Brain pericyte (primary cell): ENCODE data around the gene SURF6.

Experiments
- DNase-seq: peaks from one replicate; pipeline ENCODE4 v3.0.0-alpha.2; 2012; ENCODE audit warnings: low read depth, low spot score

SURF6 gene

DNA sequence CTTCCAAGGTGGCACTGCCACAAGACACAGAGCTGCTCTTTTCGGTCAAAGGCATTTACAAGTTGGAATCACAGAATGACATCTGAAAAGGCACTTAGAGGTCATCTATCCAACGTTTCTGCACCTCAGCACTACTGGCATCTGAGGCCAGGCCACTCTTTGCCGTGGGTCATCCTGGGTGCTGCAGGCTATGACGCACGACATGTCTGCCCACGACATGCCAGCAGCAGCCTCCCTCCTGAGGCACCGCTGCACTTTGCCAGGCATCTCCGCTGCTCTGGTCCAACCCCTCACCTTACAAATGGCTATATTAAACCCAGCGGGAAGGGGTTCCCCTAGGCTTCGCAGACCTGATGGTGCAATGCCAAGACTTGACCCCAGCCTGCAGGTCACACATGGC lies 31.8 kb upstream of the SURF6 start:
- no peak for DNase-seq

DNA sequence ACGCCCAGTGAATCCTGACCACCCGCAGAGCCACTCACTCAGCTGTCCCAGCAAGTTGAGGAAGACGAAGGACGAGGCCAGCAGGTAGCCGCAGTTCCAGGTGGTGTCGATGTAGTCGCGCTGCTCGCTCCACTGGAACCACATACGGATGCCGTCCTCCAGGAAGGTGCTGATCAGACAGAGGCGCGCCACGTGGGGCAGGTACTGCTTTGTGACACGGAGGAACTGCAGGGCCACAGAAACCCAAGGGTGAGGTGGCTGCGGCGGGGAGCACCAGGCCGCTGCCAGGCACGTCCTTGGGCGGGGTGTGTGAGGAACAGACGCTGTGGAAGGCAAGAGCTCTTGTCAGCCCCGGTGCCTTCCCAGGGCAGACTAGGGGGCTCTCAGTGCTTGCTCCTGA lies 31.2 kb upstream of the SURF6 start:
- DNase-seq: no peak

DNA sequence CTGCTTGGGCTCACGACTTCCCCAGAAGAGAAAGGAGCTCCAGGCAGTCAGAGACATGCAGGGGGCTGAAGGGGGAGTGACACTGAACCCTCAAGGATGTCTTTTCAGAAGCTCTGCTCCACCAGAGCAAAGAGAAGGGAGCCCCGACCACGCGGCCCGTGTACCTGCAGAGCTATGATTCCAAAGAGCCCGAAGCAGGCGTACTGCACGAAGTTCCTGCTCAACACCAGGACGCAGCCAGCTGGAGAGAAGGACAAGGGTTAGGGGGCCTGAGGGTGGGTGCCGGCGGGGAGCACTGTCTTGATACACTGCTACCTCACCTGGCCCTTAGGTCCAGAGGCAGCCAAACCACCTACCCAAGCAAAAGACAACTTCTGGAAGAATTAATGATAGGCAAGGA lies 30.4 kb upstream of the SURF6 start:
- DNase-seq: no peak

DNA sequence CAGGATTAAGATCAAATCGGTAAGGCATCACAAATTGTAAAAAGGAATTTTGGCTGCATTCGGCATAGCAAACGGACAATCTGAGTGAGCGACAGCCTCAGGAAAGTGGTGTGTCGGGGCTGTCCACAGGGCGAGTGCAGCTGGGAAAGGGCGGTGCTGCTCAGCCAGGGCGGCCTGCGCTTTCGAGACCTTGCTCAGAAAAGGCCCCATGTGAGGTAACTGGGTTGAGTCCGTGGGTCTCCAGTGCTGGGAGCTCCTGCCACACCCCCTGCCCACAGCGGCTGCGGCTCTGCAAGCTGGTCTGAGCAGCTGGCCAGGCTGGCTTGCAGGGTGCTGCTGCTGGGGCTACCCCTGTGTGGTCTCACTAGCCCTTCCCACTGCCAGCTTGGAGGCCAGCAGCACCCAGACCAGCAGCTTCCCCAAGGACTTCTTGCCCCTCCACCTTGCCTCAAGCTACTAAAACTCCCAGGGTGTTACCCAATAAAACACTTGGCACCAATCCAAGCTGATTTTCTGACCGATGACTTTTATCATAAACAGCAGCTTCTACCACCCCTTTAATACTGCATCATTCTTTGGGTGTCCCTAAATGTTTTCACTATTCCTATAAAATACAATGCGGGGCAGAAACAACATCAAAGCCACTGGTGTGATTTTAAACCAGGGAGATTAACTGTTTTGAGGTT lies 26.5 kb upstream of the SURF6 start:
- DNase-seq: no peak

DNA sequence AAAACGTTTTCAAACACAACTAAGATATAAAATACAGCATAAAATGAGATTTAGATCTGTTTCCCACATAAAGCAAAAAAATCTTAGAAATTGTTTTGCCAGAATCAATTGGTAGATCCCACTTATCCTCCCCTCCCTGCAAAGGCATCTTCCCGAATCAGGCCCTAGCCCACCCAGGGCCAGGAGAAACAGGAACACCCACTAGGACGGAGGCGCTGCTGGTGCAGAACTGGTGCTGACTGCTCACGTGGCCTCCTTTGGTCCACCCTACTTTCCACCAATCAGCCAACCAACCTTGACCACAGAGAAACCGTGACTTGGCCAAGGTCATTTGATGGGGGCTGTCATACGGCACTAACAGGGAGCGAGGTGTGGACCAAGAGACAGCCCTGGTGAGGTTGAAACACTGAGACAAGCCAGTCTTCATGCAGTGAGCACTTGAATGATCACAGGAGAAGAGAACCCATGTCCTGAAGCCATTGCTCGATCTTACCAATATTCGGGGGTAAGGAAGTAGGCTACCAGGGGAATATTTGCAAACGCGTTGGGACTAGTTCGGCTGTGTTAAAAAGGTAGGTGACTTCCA lies 25.6 kb upstream of the SURF6 start:
- DNase-seq: no peak

DNA sequence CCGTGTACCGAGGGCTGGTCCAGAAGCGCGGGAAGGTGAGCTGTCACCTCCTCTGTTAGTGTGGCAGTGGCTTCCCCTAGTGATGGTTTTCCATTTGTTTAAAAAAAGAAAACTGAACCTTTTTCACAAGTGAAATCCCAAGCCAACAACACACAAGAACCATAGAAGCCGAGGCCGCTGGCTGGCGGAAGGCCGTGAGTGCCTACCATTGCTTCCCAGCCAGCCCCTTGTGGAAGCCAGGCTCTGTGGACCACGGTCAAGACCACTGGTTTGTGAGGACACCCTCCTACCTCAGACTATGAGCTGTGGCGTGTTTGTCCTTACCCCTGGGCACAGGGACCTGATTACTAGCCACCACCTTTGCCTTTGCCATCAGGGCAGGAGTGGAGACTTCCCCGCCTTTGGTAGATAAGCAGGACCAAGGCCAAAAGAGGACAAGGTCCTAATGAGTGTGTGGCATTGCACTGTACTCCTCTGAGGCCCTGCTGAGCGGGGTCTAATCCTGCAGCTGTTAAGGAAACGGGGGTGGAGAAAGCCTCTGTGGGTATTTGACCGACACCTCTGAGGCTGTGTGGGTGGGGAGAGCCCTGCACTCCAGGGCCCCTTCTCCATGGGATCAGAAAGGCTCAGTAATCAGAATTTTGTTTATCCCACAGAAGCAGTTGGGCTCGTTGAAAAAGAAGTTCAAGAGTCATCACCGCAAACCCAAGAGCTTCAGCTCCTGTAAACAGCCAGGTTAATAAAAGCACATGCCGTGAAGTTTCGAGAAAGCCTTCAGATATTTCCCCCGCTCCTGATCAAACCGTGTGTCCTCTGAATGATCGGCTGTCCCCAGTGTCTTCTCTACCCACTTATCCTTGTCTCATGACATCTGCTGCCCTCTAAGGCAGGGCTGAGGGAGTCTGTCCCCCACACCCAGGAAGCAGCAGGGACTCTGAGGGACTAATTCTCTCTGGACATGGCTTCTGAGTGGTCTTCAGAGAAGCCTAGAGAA lies 24.7 kb upstream of the SURF6 start:
- no peak for DNase-seq

DNA sequence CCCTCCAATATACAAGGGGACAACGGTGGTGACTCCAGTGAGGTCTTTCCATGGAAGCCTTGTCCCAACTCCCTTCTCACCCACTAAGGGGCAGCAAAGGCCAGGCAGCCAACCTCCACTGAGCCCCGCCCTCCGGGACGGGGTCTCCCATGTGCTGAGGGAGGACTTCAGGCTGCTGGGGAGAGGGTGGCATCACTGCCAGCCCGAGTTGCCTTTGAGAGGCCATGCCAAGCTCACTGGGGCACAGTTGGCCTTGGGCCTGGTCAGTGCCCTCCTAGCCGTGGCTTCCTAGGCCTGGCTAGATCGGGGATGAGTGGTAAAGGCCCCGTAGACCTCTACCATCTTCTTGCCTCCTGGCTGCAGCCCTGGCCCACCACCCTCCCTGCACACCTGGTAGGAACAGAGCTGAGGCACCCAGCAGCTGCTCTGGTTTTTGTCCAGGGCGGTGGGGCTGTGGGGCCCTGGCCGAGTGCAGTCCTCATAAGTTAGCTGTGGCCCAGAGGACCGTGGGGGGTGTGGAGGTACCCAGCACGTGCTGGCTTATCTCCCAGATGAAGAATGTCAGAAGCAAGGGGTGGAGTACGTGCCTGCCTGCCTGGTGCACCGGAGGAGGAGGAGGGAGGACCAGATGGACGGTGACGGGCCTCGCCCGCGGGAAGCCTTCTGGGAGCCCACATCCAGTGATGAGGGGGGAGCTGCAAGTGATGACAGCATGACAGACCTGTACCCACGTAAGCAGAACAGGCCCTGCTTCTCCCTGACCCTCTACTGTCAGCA lies 23.6 kb upstream of the SURF6 start:
- no peak for DNase-seq

DNA sequence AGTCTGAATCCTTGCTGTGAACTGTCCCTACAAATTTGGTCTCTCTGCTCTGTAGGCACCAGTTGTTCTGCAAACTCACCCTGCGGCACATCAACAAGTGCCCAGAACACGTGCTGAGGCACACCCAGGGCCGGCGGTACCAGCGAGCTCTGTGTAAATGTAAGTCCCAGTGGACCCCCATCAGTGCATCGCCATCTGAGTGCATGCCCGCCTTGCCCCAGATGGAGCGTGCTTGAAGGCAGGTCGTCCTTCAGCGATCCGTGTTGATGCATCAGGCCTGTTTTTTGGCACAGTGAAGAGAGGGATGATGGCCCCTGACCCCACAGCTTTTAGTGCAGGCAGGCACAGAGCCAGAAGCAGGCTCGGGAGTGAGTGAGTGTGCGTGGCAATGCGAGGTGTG lies 21.7 kb upstream of the SURF6 start:
- DNase-seq: no peak

DNA sequence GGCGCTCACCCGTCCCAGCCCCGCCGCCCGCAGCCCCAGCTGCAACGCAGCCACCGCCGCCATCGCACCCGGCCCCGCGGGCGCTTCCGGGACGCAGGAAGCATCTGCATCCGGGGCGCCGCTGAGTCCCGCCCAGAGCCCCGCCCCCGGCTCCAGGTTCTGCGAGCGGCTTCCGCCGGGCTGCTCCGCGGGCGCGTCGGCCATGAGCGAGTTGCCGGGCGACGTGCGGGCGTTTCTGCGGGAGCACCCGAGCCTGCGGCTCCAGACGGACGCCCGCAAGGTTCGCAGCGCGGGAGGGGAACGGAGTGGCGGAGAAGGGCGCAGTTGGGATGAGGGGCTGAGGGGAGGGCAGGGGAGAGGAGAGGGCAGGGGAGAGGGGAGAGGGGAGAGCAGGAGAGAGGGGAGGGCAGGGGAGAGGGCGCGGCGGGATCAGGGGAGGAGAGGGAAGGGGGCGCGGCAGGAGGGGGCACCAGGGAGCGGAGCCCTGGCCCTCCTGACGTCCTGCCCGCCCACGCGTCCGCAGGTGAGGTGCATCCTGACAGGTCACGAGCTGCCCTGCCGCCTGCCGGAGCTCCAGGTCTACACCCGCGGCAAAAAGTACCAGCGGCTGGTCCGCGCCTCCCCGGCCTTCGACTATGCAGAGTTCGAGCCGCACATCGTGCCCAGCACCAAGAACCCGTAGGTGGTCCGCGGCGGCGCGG lies 20.6 kb upstream of the SURF6 start, which contains the start of the genes SURF1 and SURF2:
Gene SURF1, minus strand, starts transcription at position 97 of the 701 bp plus-strand sequence. Its CDS starts 34 bp downstream, at position 63.
Gene SURF2, plus strand, starts transcription at position 160 of the 701 bp plus-strand sequence. Its CDS starts 43 bp downstream, at position 203.
- DNase-seq: no peak

DNA sequence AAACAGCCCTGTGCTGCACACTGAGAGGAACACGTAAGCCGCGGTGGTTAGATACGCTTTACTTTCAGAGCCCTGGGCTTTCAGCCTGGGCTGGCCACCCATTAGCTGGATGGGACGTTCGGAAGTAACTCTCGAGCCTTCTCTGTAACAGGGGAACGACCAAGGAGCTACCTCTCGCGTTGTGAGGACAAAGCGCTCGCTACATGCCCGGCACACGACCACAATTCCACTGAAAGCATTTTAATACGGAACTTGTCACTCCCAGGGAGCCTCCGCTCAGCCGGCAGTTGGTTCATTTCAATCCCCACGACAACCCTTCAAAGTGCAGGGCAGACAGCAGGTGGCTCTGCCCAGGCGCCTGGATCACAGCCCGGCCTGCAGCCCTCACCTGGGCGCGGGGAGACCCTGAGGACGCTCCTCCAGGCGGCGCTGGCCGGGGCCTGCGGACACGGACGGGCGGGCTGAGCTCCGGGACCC lies 19.9 kb upstream of the SURF6 start:
- DNase-seq: no peak

DNA sequence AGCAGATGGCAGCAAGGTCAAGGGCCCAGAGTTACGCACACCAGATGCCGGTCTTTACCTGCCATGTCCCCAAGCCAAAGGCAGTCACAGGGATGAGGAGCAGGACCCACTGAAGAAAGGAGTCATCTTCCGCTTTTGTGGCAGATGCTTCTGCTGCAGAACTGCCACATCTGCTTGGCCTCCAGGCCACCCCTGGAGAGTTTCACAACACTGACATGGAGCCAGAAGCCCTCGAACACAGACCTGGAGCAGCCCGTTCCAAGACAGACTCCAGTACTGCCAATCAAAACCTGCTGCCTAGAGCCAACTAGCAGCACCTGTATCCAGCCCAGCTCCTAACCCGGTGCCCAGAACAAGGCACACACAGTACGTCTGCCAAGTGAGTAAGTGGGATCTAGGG lies 18.8 kb upstream of the SURF6 start:
- no peak for DNase-seq

DNA sequence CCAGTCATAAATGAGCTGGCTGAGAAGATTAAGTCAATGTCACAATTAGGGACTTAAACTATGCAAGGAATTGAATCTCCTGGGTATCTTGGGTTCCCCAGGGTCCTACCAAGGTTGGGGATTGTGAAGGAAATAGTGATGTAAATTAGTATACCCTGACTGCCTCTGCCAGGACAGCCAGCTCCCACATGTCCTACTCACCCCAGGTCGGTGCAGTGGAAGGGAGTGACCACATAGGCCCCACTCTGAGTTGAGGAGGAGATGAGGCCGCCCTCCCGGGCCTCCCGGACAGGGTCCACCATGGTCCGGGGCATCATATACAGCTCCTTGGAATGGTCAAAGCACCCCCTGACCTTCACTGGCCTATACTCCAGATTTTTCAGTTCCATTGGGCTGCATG lies 17.6 kb upstream of the SURF6 start:
- DNase-seq: no peak

DNA sequence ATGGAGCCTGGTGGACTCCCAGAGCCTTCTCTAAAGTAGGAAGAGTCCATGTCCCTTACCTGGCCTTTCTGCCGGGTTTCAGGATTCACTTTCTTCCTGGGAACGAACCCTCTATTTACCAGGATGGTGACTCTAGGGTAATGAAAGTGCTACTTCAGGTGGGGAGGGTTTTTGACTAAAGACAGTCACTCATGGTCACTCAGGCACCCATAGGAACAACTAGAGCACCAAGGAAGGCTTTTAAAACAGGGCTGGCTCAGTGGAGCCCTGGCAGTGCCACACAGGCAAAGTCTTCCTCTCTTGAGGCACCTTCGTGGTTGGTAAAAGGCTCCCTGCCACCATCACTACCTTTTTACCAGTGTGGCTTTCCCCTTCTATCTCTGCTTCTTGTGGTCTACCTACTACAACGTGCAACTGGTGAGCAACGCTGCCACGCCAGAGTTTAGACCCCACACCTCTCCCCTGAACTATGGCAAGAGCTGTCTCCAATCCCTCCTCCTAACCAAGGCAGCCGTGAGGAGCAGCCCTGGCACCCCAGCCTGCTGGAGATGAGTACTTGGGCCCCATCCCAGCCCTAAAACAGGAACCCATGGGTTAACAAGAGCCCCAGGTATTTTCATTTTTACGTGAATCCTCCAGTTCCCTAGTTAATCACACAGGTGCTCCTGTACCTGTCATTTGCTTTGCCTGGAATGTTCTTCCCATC lies 16.8 kb upstream of the SURF6 start:
- no peak for DNase-seq

DNA sequence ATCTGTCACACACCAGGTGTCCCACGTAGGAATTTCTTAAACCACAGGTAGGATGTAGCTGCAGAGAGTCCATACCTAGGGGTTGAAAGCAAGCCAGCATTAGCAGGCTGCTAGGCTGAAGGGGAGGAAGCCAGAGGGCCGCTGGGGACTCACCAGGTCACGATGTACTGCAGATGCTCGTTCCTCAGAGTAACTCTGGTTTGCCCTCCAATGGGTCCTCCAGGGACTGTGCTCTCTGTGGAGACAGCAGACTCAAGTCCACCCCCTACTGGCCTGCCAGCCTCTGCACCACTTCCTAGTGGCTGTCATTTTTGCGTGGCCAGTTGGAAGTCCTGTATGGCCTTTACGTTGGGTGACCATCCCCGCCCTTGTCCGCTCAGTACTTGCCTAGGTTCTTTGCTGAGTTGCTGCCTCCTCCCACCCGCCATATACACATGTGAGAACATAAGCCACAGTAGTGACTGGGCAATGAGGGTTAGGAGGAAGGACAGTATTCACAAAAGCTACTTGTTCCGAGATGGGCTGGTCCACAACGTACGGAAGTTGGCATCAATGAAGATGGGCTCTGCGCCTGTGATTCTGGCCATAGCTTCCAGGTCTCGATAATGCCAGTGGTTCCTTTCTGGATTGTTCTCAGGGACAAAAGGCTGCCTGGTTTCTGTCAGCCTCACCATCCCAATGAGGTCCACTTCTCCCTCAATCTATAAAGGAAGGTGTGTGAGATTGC lies 16.1 kb upstream of the SURF6 start:
- DNase-seq: no peak

DNA sequence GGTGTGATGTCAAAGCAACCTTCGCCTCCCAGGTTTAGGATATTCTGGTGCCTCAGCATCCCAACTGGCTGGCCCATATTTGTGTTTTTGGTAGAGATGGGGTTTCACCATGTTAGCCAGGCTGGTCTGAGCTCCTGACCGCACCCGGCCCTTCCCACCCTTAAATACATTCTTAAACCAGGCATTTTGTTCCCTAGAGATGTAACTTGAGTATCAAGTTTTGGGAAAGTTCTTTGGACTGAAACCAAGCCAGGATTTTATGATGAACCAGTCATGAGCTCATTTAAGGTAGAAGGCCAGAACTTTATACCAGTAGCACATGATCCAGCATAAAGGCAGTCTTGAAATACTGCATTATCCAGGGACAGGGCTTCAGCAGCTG lies 15.5 kb upstream of the SURF6 start:
- no peak for DNase-seq

DNA sequence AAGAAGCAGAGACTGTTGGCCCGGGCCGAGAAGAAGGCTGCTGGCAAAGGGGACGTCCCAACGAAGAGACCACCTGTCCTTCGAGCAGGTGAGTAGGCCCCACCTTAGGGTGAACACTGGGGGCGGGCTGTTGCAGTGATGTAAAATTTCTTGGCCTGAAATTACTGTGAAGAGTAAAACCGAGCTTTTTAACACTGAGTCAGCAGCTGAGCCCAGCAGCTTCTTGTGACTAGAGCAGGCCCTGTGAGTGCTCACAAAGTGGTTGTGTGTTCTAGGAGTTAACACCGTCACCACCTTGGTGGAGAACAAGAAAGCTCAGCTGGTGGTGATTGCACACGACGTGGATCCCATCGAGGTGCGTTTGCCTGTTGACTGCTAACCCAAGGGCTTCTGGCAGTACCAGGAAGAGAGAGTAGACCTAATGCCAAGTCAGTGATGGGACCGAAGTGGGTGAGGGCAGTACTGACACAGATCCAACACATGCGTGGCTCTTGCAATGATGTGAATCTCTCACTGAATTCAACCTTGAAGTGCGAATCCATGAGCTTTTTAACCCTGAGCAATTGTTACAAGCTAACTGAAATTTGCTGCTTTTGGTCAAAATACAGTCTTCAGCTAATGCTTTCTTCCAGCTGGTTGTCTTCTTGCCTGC lies 14.1 kb upstream of the SURF6 start:
- DNase-seq: no peak

DNA sequence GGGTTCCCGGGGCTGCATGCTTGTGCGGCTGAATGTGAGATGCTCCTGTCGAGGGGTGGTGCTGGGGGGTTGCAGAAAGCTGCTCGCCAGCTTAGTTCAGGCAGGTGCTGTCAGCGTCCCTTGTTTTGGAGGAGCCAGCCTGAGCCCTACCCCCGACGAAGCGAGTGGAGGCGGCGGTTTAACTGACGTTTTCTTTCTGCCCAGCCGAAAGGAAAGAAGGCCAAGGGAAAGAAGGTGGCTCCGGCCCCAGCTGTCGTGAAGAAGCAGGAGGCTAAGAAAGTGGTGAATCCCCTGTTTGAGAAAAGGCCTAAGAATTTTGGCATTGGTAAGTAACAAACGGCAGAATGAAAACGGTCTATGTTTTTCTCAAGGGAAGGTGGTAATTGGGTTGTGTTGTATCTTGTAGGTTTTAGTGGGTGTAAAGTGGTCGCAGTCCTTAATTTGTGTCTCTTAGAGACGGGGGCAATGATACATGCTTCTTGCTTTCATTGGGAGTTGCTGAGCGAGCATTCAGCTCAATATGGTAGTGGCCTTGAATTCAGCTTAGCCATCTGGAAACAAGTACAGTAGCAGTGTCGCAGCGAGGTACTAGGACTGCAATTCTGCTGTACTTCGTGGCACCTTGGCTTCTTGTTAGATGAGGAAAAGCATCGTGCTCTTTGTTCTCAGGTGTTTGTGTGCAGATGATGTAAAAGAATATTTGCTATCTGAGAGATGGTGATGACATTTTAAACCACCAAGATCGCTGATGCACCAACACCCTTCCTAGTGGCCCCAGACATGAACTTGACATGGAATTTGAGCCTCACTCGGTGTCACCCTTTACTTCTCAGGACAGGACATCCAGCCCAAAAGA lies 13.0 kb upstream of the SURF6 start:
- DNase-seq: no peak
